ENCODE results near the gene DPH7. TPM values are rescaled to one million over a fixed set of nuclear protein-coding genes. Genes with fewer than 3 reads are reported as not detected.

Gene DPH7
- total RNA-seq, 4 donors from 2014 or later: 17.0 to 44.1 (median 22.6) TPM

DNA sequence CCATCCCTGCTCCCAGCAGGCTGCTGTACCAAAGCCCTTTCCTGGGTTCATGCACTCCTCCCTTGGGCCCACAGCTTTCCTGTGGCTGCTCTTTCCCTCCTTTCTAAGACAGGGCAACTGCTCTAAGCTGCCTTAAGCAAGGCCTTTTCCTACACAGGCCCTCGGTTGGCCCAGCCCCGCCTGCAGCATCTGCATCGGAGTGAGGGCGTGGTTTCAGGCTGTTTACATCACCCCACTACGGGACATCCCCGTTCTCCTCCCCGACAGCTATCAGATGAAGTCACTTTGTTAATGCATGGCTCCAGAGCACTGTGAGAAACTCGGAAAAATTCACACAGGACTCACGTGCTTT lies 3.4 kb downstream of the DPH7 start:
- TF ChIP-seq, protein P1, sequence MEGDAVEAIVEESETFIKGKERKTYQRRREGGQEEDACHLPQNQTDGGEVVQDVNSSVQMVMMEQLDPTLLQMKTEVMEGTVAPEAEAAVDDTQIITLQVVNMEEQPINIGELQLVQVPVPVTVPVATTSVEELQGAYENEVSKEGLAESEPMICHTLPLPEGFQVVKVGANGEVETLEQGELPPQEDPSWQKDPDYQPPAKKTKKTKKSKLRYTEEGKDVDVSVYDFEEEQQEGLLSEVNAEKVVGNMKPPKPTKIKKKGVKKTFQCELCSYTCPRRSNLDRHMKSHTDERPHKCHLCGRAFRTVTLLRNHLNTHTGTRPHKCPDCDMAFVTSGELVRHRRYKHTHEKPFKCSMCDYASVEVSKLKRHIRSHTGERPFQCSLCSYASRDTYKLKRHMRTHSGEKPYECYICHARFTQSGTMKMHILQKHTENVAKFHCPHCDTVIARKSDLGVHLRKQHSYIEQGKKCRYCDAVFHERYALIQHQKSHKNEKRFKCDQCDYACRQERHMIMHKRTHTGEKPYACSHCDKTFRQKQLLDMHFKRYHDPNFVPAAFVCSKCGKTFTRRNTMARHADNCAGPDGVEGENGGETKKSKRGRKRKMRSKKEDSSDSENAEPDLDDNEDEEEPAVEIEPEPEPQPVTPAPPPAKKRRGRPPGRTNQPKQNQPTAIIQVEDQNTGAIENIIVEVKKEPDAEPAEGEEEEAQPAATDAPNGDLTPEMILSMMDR (IDR thresholded peaks at IDR 0.05; ENCODE audit: low read depth): no peak

DNA sequence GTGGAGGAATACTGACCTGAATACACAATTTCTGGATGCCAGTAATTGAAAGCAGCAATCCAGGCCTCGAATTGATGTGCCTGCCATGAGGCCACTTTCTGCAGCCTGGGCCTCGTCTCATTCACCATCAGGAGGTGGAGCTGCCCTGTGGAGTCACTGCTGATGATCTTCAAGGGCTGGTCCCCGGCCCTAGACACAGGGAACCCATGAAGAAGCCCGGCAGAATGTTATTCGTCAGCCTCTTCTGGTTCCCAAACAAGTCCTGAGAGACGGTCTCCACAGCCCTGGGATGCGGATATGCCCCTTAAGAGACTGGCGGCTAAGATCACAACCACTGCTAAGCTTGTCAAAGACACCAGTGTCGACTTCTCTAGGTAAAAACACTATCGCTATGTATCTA lies 4.5 kb downstream of the DPH7 start:
- TF ChIP-seq, protein P1 (IDR thresholded peaks at IDR 0.05; ENCODE audit: low read depth): no peak

DNA sequence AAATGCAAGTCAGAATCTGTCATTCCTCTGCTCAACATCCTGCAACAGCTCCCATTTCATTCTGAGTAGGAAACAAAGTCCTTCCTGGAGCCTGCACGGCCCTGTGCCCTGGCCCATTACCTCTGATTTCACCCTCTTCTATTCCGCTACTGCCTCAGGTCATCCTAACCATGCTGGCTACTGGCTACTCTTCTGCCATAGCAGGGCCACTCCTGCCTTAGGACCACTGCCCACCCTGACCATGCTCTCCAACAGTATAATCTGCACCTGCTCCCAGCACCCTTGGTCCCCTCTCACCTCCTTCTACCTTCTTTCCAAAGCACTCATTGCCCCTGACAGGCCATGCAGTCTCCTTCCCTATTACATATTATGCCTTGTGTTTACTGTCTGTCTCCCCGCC lies 8.2 kb downstream of the DPH7 start:
- TF ChIP-seq, protein P1 (IDR thresholded peaks at IDR 0.05; ENCODE audit: low read depth): no peak

GRCh38 chr9:137569609-137570203 lies 9.0 kb downstream of the DPH7 start:
- TF ChIP-seq, protein P1 (IDR thresholded peaks at IDR 0.05; ENCODE audit: low read depth): no peak

- TF ChIP-seq, protein P1 (IDR thresholded peaks at IDR 0.05; ENCODE audit: low read depth): no peak
Measured at GRCh38 chr9:137564817-137565411, 13.8 kb downstream of the DPH7 start.

- TF ChIP-seq, protein P1 (IDR thresholded peaks at IDR 0.05; ENCODE audit: low read depth): no peak
Measured at GRCh38 chr9:137564134-137564533, 14.6 kb downstream of the DPH7 start.

- TF ChIP-seq, protein P1 (IDR thresholded peaks at IDR 0.05; ENCODE audit: low read depth): no peak
Measured at GRCh38 chr9:137558127-137558526, 20.6 kb downstream of the DPH7 start.

Data from subcutaneous adipose tissue (tissue), 4 donors.